ENCODE results near the gene TMEM131. TPM values are rescaled to one million over a fixed set of nuclear protein-coding genes. Genes with fewer than 3 reads are reported as not detected.

TMEM131 gene
- total RNA-seq, 2 donors from 2014 or later, result 20.0 to 21.4 TPM

DNA sequence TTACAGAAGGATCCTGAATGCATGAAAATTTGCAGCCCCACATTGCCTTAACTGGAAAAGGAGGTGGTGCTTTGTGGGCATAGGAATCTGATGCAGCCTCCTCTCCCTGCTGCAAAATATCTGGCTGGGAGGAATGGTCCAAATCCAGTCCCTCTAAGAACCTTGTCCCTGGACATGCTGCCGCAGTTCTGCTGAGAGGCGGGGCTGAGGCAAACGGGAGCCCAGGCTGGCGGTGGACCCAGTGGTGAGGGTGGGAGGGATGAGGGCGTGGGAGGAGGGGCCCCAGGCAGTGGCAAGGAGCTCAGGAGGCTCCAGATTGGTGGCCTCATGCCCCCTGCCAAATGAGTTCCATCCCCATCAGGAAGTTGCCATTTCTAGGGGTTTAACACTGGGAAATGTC is 246.2 kb downstream of the TMEM131 start:
- no peaks in the 10 kb centered on the region for H3K36me3 ChIP-seq (replicated peaks in 1 of 2; ENCODE audit: insufficient read depth in 1 of 2, low read depth in 2 of 2)
- DNase-seq (no peak), ATAC-seq (no peak)
- no peaks in the 10 kb centered on the region for H3K4me1 ChIP-seq
- no peaks in the 10 kb centered on the region for H3K9me3 ChIP-seq
- intact Hi-C loops (cut with DNase I), result no loop called here
- H3K4me3 ChIP-seq, result no peak overlapping the region
- no peaks in the 10 kb centered on the region for H3K27me3 ChIP-seq
- 83 to 100% methylated on average over 1 to 5 of the region's 5 CpGs for WGBS, 2 donors
- TF ChIP-seq, protein P1, sequence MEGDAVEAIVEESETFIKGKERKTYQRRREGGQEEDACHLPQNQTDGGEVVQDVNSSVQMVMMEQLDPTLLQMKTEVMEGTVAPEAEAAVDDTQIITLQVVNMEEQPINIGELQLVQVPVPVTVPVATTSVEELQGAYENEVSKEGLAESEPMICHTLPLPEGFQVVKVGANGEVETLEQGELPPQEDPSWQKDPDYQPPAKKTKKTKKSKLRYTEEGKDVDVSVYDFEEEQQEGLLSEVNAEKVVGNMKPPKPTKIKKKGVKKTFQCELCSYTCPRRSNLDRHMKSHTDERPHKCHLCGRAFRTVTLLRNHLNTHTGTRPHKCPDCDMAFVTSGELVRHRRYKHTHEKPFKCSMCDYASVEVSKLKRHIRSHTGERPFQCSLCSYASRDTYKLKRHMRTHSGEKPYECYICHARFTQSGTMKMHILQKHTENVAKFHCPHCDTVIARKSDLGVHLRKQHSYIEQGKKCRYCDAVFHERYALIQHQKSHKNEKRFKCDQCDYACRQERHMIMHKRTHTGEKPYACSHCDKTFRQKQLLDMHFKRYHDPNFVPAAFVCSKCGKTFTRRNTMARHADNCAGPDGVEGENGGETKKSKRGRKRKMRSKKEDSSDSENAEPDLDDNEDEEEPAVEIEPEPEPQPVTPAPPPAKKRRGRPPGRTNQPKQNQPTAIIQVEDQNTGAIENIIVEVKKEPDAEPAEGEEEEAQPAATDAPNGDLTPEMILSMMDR (IDR thresholded peaks at IDR 0.05), result no peak
- TF ChIP-seq POLR2A (IDR thresholded peaks at IDR 0.05), result no peak
- no peak overlapping the region for H3K27ac ChIP-seq

DNA sequence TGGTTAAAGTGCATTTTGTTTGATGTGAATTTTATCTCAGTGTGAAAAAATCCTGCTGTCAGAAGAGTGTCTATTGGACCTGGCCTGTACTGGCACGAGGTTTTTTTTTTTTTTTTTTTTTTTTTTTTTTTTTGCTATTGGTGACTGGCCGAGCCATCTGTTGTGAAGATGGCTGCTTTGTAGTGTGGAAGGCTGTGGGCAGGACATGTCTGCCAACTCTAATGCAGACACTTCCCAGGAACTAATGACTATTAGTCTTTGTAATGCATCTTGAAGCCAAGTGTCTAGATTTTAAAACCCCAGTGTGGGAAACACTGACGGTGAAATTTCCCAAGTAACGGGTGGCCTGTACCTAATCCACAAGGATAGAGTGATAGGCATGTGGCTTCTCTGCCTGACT is 248.0 kb downstream of the TMEM131 start:
- no peak for TF ChIP-seq POLR2A (IDR thresholded peaks at IDR 0.05)
- TF ChIP-seq, protein P1 (IDR thresholded peaks at IDR 0.05), result no peak
- 84 to 89% methylated on average over 4 of the region's 4 CpGs for WGBS, 2 donors
- no peaks in the 10 kb centered on the region for H3K9me3 ChIP-seq
- no peaks in the 10 kb centered on the region for H3K36me3 ChIP-seq (replicated peaks in 1 of 2; ENCODE audit: insufficient read depth in 1 of 2, low read depth in 2 of 2)
- no peak overlapping the region for H3K4me3 ChIP-seq
- H3K27me3 ChIP-seq, result no peaks in the 10 kb centered on the region
- ATAC-seq, result no peak
- H3K4me1 ChIP-seq, result no peaks in the 10 kb centered on the region
- intact Hi-C loops (cut with DNase I), result no loop called here
- H3K27ac ChIP-seq, result no peak overlapping the region
- DNase-seq, result no peak

DNA sequence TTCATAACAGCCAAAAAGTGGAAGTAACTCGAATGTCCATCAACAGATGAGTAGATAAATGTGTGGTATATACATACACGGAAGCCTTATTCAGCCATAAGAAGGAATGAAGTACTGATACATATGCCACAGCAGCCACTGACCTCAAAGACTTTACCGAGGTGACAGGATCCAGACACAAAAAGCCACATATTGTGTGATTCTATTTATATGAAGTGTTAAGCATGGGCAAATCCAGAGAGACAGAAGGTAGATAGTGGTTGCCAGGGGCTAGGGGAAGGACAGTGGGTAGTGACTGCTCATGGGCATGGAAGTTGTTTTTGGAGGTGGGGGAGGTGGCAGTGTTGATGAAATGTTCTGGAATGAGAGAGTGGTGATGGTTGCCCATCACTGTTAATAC is 248.5 kb downstream of the TMEM131 start:
- Histone ChIP-seq H3K4me3 (no peak overlapping the region), H3K27me3 (no peaks in the 10 kb centered on the region), H3K27ac (no peak overlapping the region), H3K9me3 (no peaks in the 10 kb centered on the region), H3K36me3 (replicated peaks in 1 of 2; ENCODE audit: insufficient read depth in 1 of 2, low read depth in 2 of 2) (no peaks in the 10 kb centered on the region), H3K4me1 (no peaks in the 10 kb centered on the region)
- ATAC-seq (no peak), DNase-seq (no peak)
- intact Hi-C loops (cut with DNase I), result no loop called here
- TF ChIP-seq POLR2A (IDR thresholded peaks at IDR 0.05), result no peak
- TF ChIP-seq, protein P1 (IDR thresholded peaks at IDR 0.05), result no peak
- WGBS, 2 donors, result 79 to 84% methylated on average over 3 of the region's 3 CpGs

DNA sequence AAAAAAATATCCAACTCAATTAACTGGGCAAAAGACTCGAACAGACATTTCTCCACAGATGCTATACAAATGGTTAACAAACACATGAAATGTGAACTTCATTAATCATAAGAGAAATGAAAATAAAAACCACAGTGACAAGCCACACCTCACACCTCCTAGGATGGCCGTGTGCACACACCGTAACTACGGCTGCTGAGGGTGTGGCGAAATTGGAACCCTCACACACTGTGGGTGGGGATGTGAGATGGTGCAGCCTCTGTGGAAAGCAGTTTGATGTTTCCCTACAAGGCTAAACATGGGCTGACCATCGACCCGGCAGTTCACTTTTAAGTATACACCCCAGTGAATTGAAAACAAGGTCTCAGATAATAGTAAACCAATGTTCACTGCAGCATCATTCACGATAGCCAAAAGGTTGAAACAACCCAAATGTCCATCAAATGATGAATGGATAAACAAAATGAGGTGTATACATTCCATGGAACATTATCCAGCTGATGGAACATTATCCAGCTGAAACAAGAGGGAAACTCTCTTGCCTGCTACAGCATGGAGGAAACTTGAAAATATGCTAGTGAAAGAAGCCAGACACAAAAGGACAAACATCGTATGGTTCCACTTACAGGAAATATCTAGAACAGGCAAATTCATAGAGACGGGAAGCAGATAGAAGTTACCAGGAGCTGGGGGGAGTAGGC is 250.1 kb downstream of the TMEM131 start:
- no peak for TF ChIP-seq POLR2A (IDR thresholded peaks at IDR 0.05)
- TF ChIP-seq, protein P1 (IDR thresholded peaks at IDR 0.05), result no peak
- no peak for DNase-seq
- H3K4me1 ChIP-seq, result peaks cover 5% of the 10 kb centered on the region
- no peak overlapping the region for H3K27ac ChIP-seq
- H3K9me3 ChIP-seq, result no peaks in the 10 kb centered on the region
- intact Hi-C loops (cut with DNase I), result no loop called here
- WGBS, 2 donors, result 57 to 65% methylated on average over 10 of the region's 10 CpGs
- ATAC-seq, result no peak
- H3K36me3 ChIP-seq (replicated peaks in 1 of 2; ENCODE audit: insufficient read depth in 1 of 2, low read depth in 2 of 2), result no peaks in the 10 kb centered on the region
- H3K4me3 ChIP-seq, result no peak overlapping the region
- no peaks in the 10 kb centered on the region for H3K27me3 ChIP-seq

DNA sequence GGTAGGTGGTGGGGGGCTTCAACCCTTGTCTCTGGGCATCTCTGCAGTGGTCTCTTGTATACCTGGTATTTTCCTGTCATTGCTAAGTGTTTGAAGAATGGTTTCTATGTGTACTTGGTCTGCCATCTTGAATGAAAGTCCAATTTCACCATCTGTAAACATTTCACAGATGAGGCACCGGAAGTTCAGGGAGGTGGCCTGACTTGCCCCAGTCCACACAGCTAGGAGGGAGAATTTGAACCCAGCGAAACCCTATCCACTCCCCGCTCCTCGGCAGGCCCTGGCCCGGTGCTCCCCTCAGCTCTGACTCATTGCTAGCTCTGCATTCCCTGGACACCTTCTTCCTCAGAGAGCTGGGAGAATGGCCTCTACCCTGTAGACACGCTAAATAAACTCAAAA is 251.8 kb downstream of the TMEM131 start:
- H3K27ac ChIP-seq, result no peak overlapping the region
- no peak overlapping the region for H3K4me3 ChIP-seq
- ATAC-seq (no peak), DNase-seq (no peak)
- intact Hi-C loops (cut with DNase I), result no loop called here
- no peaks in the 10 kb centered on the region for H3K27me3 ChIP-seq
- no peaks in the 10 kb centered on the region for H3K9me3 ChIP-seq
- WGBS, 2 donors, result 95 to 97% methylated on average over 6 of the region's 6 CpGs
- H3K36me3 ChIP-seq (replicated peaks in 1 of 2; ENCODE audit: insufficient read depth in 1 of 2, low read depth in 2 of 2), result no peaks in the 10 kb centered on the region
- no peak for TF ChIP-seq POLR2A (IDR thresholded peaks at IDR 0.05)
- TF ChIP-seq, protein P1 (IDR thresholded peaks at IDR 0.05), result no peak
- H3K4me1 ChIP-seq, result peaks cover 7% of the 10 kb centered on the region
